Panc1 (cell line): Measurements from ENCODE around the gene CAMK2B. TPM values are rescaled to one million over a fixed set of nuclear protein-coding genes. Genes with fewer than 3 reads are reported as not detected.

Source experiments
- ATAC-seq: fragments of 200-7000 bp; cut with Tn5 transposase; 2 replicates; pipeline ENCODE4 v1.9.1; 2020; ENCODE audit warnings: mild to moderate bottlenecking, moderate library complexity
- BruUV-seq: library from RNA; stranded (reverse); fragments of 400-500 nt; replicated peaks from 2 replicates; lab custom pipeline; 2021; lab: Mats Ljungman, UMichigan
- CTCF ChIA-PET: fragments of 300-600 bp; sonication (Branson Sonifier 250); formaldehyde crosslinking; loops from one replicate; lab custom pipeline; 2022; ENCODE audit warnings: antibody characterized with exemption; lab: Charles Lee
- POLR2A ChIA-PET: fragments of 300-600 bp; sonication (Branson Sonifier 250); formaldehyde crosslinking; loops from one replicate; lab custom pipeline; 2022; ENCODE audit warnings: antibody characterized with exemption; lab: Charles Lee
- DNase-seq: peaks from one replicate; pipeline ENCODE4 v3.0.0-alpha.2; 2010; ENCODE audit warnings: low read depth, low spot score
- H3K27ac ChIP-seq: 2 replicates; pipeline ENCODE4 v1.5.1; 2011; ENCODE audit warnings: mild to moderate bottlenecking, low read length, inconsistent platforms
- H3K27me3 ChIP-seq: fragments of 200-500 bp; sonication (Bioruptor generic); 2 replicates; pipeline ENCODE4 v1.6.0; 2014; ENCODE audit warnings: low read length, inconsistent platforms; ENCODE audit not compliant: control insufficient read depth, insufficient read depth
- H3K36me3 ChIP-seq: fragments of 200-500 bp; sonication (Bioruptor generic); 2 replicates; pipeline ENCODE4 v1.5.1; 2014; ENCODE audit warnings: inconsistent platforms, mild to moderate bottlenecking, low read length, moderate library complexity; ENCODE audit not compliant: control insufficient read depth, insufficient read depth
- H3K4me1 ChIP-seq: 2 replicates; pipeline ENCODE4 v1.5.1; 2011; ENCODE audit warnings: inconsistent platforms, mild to moderate bottlenecking, low read length, moderate library complexity; ENCODE audit not compliant: control insufficient read depth, insufficient read depth
- H3K4me3 ChIP-seq, 2 experiments: 2 replicates each; pipeline ENCODE4 v1.5.1; 2011 to 2012; ENCODE audit warnings: low read depth in 2 of 2, low read length in 2 of 2, mild to moderate bottlenecking in 2 of 2, inconsistent platforms in 1 of 2, moderate library complexity in 1 of 2
- H3K9me3 ChIP-seq: fragments of 200-500 bp; sonication (Bioruptor generic); 2 replicates; pipeline ENCODE4 v1.5.1; 2014; ENCODE audit warnings: low read depth, mild to moderate bottlenecking, inconsistent platforms, low read length, moderate library complexity; ENCODE audit not compliant: control insufficient read depth, insufficient read depth
- CTCF ChIP-seq: fragments of 450-650 bp; IDR thresholded peaks from 2 replicates; pipeline ENCODE4 v1.5.1; 2017; ENCODE audit warnings: mild to moderate bottlenecking
- POLR2AphosphoS5 ChIP-seq: IDR thresholded peaks from 2 replicates; pipeline ENCODE4 v1.6.1; 2012; ENCODE audit warnings: mild to moderate bottlenecking, low read depth, low read length, moderate library complexity
- REST ChIP-seq, 2 experiments: IDR thresholded peaks; 2 replicates each; pipeline ENCODE4 v1.6.1; 2011 to 2012; ENCODE audit warnings: low read depth in 2 of 2, control low read depth in 1 of 2, low read length in 1 of 2, mild to moderate bottlenecking in 1 of 2, moderate library complexity in 1 of 2; ENCODE audit not compliant: insufficient read depth in 1 of 2
- SIN3A ChIP-seq: IDR thresholded peaks from 2 replicates; pipeline ENCODE4 v1.6.1; 2012; ENCODE audit warnings: low read depth, mild to moderate bottlenecking, low read length, moderate library complexity, borderline replicate concordance; ENCODE audit not compliant: insufficient read depth
- TCF7L2 ChIP-seq: IDR thresholded peaks from 2 replicates; pipeline ENCODE4 v1.6.1; 2011; ENCODE audit warnings: mild to moderate bottlenecking, low read depth, low read length, inconsistent platforms
- in situ Hi-C: cut with HindIII; loops from 2 replicates; pipeline ENCODE4 v1.10.0; 2016; ENCODE audit warnings: low sequenced_read_pairs, low pct_unique_long_range_greater_than_20kb
- intact Hi-C: fragments of 100-400 bp; cut with micrococcal nuclease; formaldehyde crosslinking; loops from one replicate; pipeline ENCODE4 v1.10.0; 2022; ENCODE audit not compliant: unreplicated experiment
- total RNA-seq: library from RNA; stranded (reverse); gene quantifications from one replicate; pipeline ENCODE4 v1.2.1, GENCODE V29; 2021; ENCODE audit not compliant: unreplicated experiment

The CAMK2B gene
- total RNA-seq, 1 experiment from 2014 or later = 0.26 TPM

- peaks cover 44% of the 10 kb centered on the region for H3K27me3 ChIP-seq
- H3K27ac ChIP-seq = no peak overlapping the region
- no peaks in the 10 kb centered on the region for H3K4me1 ChIP-seq
- intact Hi-C loops (no loop called here), in situ Hi-C loops (no loop called here)
- no peak for DNase-seq
- POLR2A ChIA-PET = no interaction called here
- H3K4me3 ChIP-seq = no peak overlapping the region
- no peak for ATAC-seq
- BruUV-seq = no TSS peak
- TF ChIP-seq REST (IDR thresholded peaks at IDR 0.05; ENCODE audit: insufficient read depth in 1 of 2, low read depth in 2 of 2, low read length in 1 of 2) (no peak), CTCF (no peak), TCF7L2 (no peak)
- CTCF ChIA-PET = no interaction called here
- no peaks in the 10 kb centered on the region for H3K36me3 ChIP-seq
- no peaks in the 10 kb centered on the region for H3K9me3 ChIP-seq
Observed at GRCh38 chr7:44293561-44294324, 31.7 kb downstream of the CAMK2B start.

GRCh38 chr7:44292876-44293560 is 32.4 kb downstream of the CAMK2B start:
- in situ Hi-C loops (no loop called here), intact Hi-C loops (no loop called here)
- ChIA-PET POLR2A (no interaction called here), CTCF (no interaction called here)
- no peak for DNase-seq
- no TSS peak for BruUV-seq
- ATAC-seq = no peak
- H3K27ac ChIP-seq = no peak overlapping the region
- TF ChIP-seq POLR2AphosphoS5 (no peak), TCF7L2 (no peak)
- no peaks in the 10 kb centered on the region for H3K9me3 ChIP-seq
- H3K4me1 ChIP-seq = no peaks in the 10 kb centered on the region
- no peak overlapping the region for H3K4me3 ChIP-seq
- H3K36me3 ChIP-seq = no peaks in the 10 kb centered on the region
- H3K27me3 ChIP-seq = peaks cover 44% of the 10 kb centered on the region

- Histone ChIP-seq H3K27me3 (peaks cover 43% of the 10 kb centered on the region), H3K4me1 (no peaks in the 10 kb centered on the region), H3K36me3 (no peaks in the 10 kb centered on the region), H3K27ac (no peak overlapping the region), H3K9me3 (no peaks in the 10 kb centered on the region), H3K4me3 (no peak overlapping the region)
- ATAC-seq = no peak
- in situ Hi-C loops (no loop called here), intact Hi-C loops (no loop called here)
- no TSS peak for BruUV-seq
- CTCF ChIA-PET = no interaction called here
- DNase-seq = no peak
- POLR2A ChIA-PET = no interaction called here
- TF ChIP-seq REST (IDR thresholded peaks at IDR 0.05; ENCODE audit: insufficient read depth in 1 of 2, low read depth in 2 of 2, low read length in 1 of 2) = no peak
- TF ChIP-seq CTCF = no peak
- no peak for TF ChIP-seq POLR2AphosphoS5
- TF ChIP-seq SIN3A = no peak
- TF ChIP-seq TCF7L2 = no peak
Observed at GRCh38 chr7:44292420-44292817, 33.0 kb downstream of the CAMK2B start.
